HepG2 (cell line): ENCODE results near the gene SLC25A38. TPM values are rescaled to one million over a fixed set of nuclear protein-coding genes. Genes with fewer than 3 reads are reported as not detected.

Experiments used
- ATAC-seq: fragments of 200-7000 bp; cut with Tn5 transposase; 3 replicates; pipeline ENCODE4 v1.9.1; 2020; ENCODE audit warnings: mild to moderate bottlenecking, moderate library complexity
- BruUV-seq: library from RNA; stranded (reverse); fragments of 400-500 nt; replicated peaks from 2 replicates; lab custom pipeline; 2021; lab: Mats Ljungman, UMichigan
- CTCF ChIA-PET: fragments of 300-600 bp; formaldehyde crosslinking; extraction: SDS; loops from one replicate; lab custom pipeline; 2021; ENCODE audit warnings: low total read pairs, inconsistent platforms, low intra/inter-chr PET ratio; lab: Yijun Ruan, JAX
- POLR2A ChIA-PET: fragments of 350-600 bp; sonication (Branson Sonifier 250); formaldehyde crosslinking; loops from one replicate; lab custom pipeline; 2020; ENCODE audit warnings: antibody characterized with exemption, inconsistent platforms; lab: Yijun Ruan, JAX
- DNase-seq: peaks from one replicate; pipeline ENCODE4 v3.0.0-alpha.2; 2015; ENCODE audit warnings: low spot score
- FAIRE-seq: peaks from 3 replicates; lab custom pipeline; 2011; peaks lifted over from hg19 to GRCh38; lab: Jason Lieb, UNC
- H2AFZ ChIP-seq: one replicate; pipeline ENCODE4 v1.6.1; 2011; ENCODE audit warnings: low read length, inconsistent platforms
- H3K27ac ChIP-seq: fragments of 300-600 bp; 3 replicates; pipeline ENCODE4 v1.8.0; 2011; ENCODE audit warnings: mixed run types, mild to moderate bottlenecking, mixed read lengths, low read length, inconsistent platforms; ENCODE audit not compliant: insufficient read depth; ENCODE audit errors: extremely low read length
- H3K27me3 ChIP-seq, 2 experiments: fragments of 200-600 bp in 1 of 2; 2 replicates in 1 of 2; 3 replicates in 1 of 2; pipeline versions ENCODE4 v1.6.0 to v1.8.0; 2011; ENCODE audit warnings: low read length in 2 of 2, mild to moderate bottlenecking in 2 of 2, moderate library complexity in 2 of 2, inconsistent platforms in 1 of 2; ENCODE audit not compliant: insufficient read depth in 2 of 2, control insufficient read depth in 1 of 2
- H3K36me3 ChIP-seq, 2 experiments: fragments of 200-600 bp in 1 of 2; replicated peaks in 1 of 2; 2 replicates in 1 of 2; 3 replicates in 1 of 2; pipeline versions ENCODE4 v1.5.1 to v1.8.0; 2011; ENCODE audit warnings: low read length in 2 of 2, inconsistent platforms in 1 of 2; ENCODE audit not compliant: insufficient read depth in 2 of 2, control insufficient read depth in 1 of 2
- H3K4me1 ChIP-seq: 2 replicates; pipeline ENCODE4 v1.5.1; 2012; ENCODE audit warnings: low read length, inconsistent platforms; ENCODE audit not compliant: insufficient read depth
- H3K4me2 ChIP-seq: 2 replicates; pipeline ENCODE4 v1.6.0; 2011; ENCODE audit warnings: low read depth, low read length, inconsistent platforms
- H3K4me3 ChIP-seq, 3 experiments: fragments of 200-600 bp in 1 of 3; sonication (generic), shearing (Covaris generic) in 1 of 3; replicated peaks in 1 of 3; 2 replicates each; pipeline ENCODE4 v1.5.1; 2011 to 2016; ENCODE audit warnings: low read length in 3 of 3, inconsistent platforms in 2 of 3, low read depth in 2 of 3, mild to moderate bottlenecking in 2 of 3, control low read depth in 1 of 3, mixed read lengths in 1 of 3; ENCODE audit not compliant: insufficient read depth in 1 of 3
- H3K79me2 ChIP-seq: one replicate; pipeline ENCODE4 v1.6.1; 2011; ENCODE audit warnings: low read length, inconsistent platforms; ENCODE audit not compliant: insufficient read depth
- H3K9ac ChIP-seq: 2 replicates; pipeline ENCODE4 v1.6.0; 2011; ENCODE audit warnings: mild to moderate bottlenecking, low read depth, low read length, inconsistent platforms; ENCODE audit not compliant: insufficient read depth
- H3K9me3 ChIP-seq: 2 replicates; pipeline ENCODE4 v1.5.1; 2012; ENCODE audit warnings: mild to moderate bottlenecking, low read length
- H4K20me1 ChIP-seq: 2 replicates; pipeline ENCODE4 v1.6.0; 2011; ENCODE audit warnings: inconsistent platforms, mild to moderate bottlenecking, low read length, moderate library complexity; ENCODE audit not compliant: insufficient read depth
- FOXA1 ChIP-seq, 2 experiments: fragments of 450-650 bp in 1 of 2; sonication (generic) in 1 of 2; formaldehyde crosslinking in 1 of 2; IDR thresholded peaks; 2 replicates each; pipeline versions ENCODE4 v1.4.0 to v1.6.1; 2016 to 2020; ENCODE audit warnings: missing genetic modification reagents in 1 of 2
- HDAC1 ChIP-seq: sonication (generic); formaldehyde crosslinking; IDR thresholded peaks from 2 replicates; pipeline ENCODE4 v1.5.1; 2020; ENCODE audit warnings: mild to moderate bottlenecking, missing genetic modification reagents
- SCMH1 ChIP-seq: sonication (generic); formaldehyde crosslinking; IDR thresholded peaks from 2 replicates; pipeline ENCODE4 v1.9.0; 2021; ENCODE audit warnings: missing genetic modification reagents, mild to moderate bottlenecking, borderline replicate concordance
- ZFY ChIP-seq: sonication (generic); formaldehyde crosslinking; IDR thresholded peaks from 2 replicates; pipeline ENCODE4 v1.4.0; 2020; ENCODE audit warnings: missing genetic modification reagents
- ZNF550 ChIP-seq: sonication (generic); formaldehyde crosslinking; IDR thresholded peaks from 2 replicates; pipeline ENCODE4 v1.4.0; 2020; ENCODE audit warnings: mild to moderate bottlenecking, missing genetic modification reagents, borderline replicate concordance
- ZSCAN30 ChIP-seq: sonication (generic); formaldehyde crosslinking; IDR thresholded peaks from 2 replicates; pipeline ENCODE4 v1.5.0; 2020; ENCODE audit warnings: mild to moderate bottlenecking, missing genetic modification reagents
- WGBS: methylation state at CpG from one replicate; pipeline ENCODE4 v1.1.6; 2017; ENCODE audit warnings: low lambda C conversion rate; 5-methylcytosine and 5-hydroxymethylcytosine counted together
- in situ Hi-C: cut with HindIII; loops from 2 replicates; pipeline ENCODE4 v1.10.0; 2017; ENCODE audit warnings: low pct_unique_long_range_greater_than_20kb; ENCODE audit not compliant: extremely low pct_ligation_motif_present
- intact Hi-C: fragments of 100-400 bp; cut with micrococcal nuclease; formaldehyde crosslinking; loops from one replicate; pipeline ENCODE4 v1.10.0; 2022; ENCODE audit not compliant: unreplicated experiment
- polyA plus RNA-seq, 8 experiments: library from polyadenylated mRNA; depleted of rRNA in 3 of 8; stranded (reverse) in 7 of 8; unstranded in 1 of 8; fragments of >200 nt; fragmentation: Illumina TruSeq in 4 of 8; extraction: Trizol in 4 of 8; gene quantifications; 2 replicates each; pipeline versions ENCODE4 v1.2.1 to v1.2.3, GENCODE V29; 2011 to 2016; ENCODE audit warnings: low read depth in 4 of 8, missing spikeins in 1 of 8, mixed read lengths in 1 of 8; ENCODE audit not compliant: insufficient read depth in 1 of 8
- total RNA-seq, 5 experiments: library from RNA; depleted of rRNA; stranded (reverse); fragments of >200 nt; fragmentation: Illumina TruSeq; extraction: Trizol; gene quantifications; 2 replicates each; pipeline ENCODE4 v1.2.3, GENCODE V29; 2016; ENCODE audit warnings: low read depth in 1 of 5
- TF ChIP-seq, protein P1 (sequence below): sonication (generic); formaldehyde crosslinking; IDR thresholded peaks from 2 replicates; pipeline ENCODE4 v1.5.0; 2020; ENCODE audit warnings: missing genetic modification reagents
- TF ChIP-seq, protein P2 (sequence below): sonication (generic); formaldehyde crosslinking; IDR thresholded peaks from 2 replicates; pipeline ENCODE4 v1.5.0; 2020; ENCODE audit warnings: mild to moderate bottlenecking, missing genetic modification reagents, moderate library complexity
- TF ChIP-seq, protein P3 (sequence below): sonication (generic); formaldehyde crosslinking; IDR thresholded peaks from 2 replicates; pipeline ENCODE4 v1.4.0; 2020; ENCODE audit warnings: mild to moderate bottlenecking, missing genetic modification reagents
- TF ChIP-seq, protein P4 (sequence below): sonication (generic); formaldehyde crosslinking; conservative IDR thresholded peaks from 2 replicates; pipeline ENCODE4 v1.8.0; 2022; ENCODE audit warnings: mild to moderate bottlenecking, moderate library complexity, missing genetic modification reagents
- TF ChIP-seq, protein P5 (sequence below): sonication (generic); formaldehyde crosslinking; IDR thresholded peaks from 2 replicates; pipeline ENCODE4 v1.4.0; 2020; ENCODE audit warnings: missing genetic modification reagents

The SLC25A38 gene
- total and polyA plus RNA-seq, 2 of the 13 experiments (the other 11 are each of a cell fraction or from before 2014, with no cell fraction given), result 32.5 to 35.4 TPM

DNA sequence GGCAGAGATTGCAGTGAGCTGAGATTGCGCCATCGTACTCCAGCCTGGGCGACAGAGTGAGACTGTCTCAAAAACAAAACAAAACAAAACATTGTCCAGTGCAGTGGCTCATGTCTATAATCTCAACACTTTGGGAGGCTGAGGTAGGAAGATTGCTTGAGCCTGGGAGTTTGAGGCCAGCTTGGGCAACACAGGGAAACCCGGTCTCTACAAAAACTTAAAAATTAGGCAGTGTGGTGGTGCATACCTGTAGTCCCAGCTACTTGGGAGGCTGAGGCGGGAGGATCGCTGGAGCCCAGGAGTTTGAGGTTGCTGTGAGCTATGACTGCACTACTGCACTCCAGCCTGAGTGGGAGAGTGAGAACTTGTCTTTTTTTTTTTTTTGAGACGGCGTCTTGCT lies 57.1 kb downstream of the SLC25A38 start (continued):
- TF ChIP-seq, protein P1, sequence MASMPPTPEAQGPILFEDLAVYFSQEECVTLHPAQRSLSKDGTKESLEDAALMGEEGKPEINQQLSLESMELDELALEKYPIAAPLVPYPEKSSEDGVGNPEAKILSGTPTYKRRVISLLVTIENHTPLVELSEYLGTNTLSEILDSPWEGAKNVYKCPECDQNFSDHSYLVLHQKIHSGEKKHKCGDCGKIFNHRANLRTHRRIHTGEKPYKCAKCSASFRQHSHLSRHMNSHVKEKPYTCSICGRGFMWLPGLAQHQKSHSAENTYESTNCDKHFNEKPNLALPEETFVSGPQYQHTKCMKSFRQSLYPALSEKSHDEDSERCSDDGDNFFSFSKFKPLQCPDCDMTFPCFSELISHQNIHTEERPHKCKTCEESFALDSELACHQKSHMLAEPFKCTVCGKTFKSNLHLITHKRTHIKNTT (CRISPR knock-in tag), result no peak

DNA sequence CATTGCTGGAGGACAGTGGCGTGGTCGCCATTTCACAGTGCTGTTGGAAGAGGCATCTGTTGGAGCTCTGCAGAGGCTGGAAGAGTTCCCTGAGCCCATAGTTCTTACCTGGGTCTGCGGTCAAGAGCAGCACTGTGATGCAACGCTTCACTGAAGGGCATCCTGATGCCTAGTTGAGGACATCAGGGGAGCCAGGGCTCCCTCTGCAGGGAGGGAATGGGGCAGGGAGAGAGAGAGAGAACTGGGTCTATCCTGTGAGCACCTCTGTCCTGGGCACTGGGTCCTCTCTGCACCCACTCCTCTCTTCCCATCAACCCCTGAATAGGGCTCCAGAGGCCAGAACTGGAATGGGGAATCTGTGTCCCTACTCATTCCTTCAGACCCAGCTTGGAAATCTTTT lies 60.4 kb downstream of the SLC25A38 start:
- Histone ChIP-seq H3K79me2 (no peaks in the 10 kb centered on the region), H3K4me2 (no peak overlapping the region), H3K4me3 (no peak overlapping the region), H3K27ac (no peak overlapping the region), H3K36me3 (no peaks in the 10 kb centered on the region), H3K9ac (no peak overlapping the region), H3K27me3 (no peaks in the 10 kb centered on the region; a peak in 2 of 5 replicates), H4K20me1 (no peaks in the 10 kb centered on the region), H3K4me1 (no peaks in the 10 kb centered on the region), H2AFZ (no peak overlapping the region), H3K9me3 (no peaks in the 10 kb centered on the region)
- intact Hi-C loops, result loop anchor here (2.0 kb wide), 1 partner anchor 27 kb away; no protein-coding TSS in a partner anchor
- CTCF ChIA-PET, result no interaction called here
- DNase-seq, result peak; percentile 7
- BruUV-seq, result no TSS peak
- POLR2A ChIA-PET, result no interaction called here
- 0% methylated on average over 2 of the region's 4 CpGs for WGBS
- in situ Hi-C loops, result no loop called here
- peak; percentile 91 for ATAC-seq
- FAIRE-seq, result no peak
- TF ChIP-seq ZSCAN30 (CRISPR knock-in tag) (no peak), SCMH1 (no peak), HDAC1 (CRISPR knock-in tag) (no peak), ZFY (CRISPR knock-in tag) (no peak), FOXA1 (IDR thresholded peaks at IDR 0.05) (no peak), FOXA1 (CRISPR knock-in tag; IDR thresholded peaks at IDR 0.05) (no peak), ZNF550 (CRISPR knock-in tag) (no peak)
- TF ChIP-seq, protein P2, sequence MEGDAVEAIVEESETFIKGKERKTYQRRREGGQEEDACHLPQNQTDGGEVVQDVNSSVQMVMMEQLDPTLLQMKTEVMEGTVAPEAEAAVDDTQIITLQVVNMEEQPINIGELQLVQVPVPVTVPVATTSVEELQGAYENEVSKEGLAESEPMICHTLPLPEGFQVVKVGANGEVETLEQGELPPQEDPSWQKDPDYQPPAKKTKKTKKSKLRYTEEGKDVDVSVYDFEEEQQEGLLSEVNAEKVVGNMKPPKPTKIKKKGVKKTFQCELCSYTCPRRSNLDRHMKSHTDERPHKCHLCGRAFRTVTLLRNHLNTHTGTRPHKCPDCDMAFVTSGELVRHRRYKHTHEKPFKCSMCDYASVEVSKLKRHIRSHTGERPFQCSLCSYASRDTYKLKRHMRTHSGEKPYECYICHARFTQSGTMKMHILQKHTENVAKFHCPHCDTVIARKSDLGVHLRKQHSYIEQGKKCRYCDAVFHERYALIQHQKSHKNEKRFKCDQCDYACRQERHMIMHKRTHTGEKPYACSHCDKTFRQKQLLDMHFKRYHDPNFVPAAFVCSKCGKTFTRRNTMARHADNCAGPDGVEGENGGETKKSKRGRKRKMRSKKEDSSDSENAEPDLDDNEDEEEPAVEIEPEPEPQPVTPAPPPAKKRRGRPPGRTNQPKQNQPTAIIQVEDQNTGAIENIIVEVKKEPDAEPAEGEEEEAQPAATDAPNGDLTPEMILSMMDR (CRISPR knock-in tag), result peak; percentile 54
- TF ChIP-seq, protein P3, sequence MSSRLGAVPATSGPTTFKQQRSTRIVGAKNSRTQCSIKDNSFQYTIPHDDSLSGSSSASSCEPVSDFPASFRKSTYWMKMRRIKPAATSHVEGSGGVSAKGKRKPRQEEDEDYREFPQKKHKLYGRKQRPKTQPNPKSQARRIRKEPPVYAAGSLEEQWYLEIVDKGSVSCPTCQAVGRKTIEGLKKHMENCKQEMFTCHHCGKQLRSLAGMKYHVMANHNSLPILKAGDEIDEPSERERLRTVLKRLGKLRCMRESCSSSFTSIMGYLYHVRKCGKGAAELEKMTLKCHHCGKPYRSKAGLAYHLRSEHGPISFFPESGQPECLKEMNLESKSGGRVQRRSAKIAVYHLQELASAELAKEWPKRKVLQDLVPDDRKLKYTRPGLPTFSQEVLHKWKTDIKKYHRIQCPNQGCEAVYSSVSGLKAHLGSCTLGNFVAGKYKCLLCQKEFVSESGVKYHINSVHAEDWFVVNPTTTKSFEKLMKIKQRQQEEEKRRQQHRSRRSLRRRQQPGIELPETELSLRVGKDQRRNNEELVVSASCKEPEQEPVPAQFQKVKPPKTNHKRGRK (CRISPR knock-in tag), result no peak
- TF ChIP-seq, protein P4, sequence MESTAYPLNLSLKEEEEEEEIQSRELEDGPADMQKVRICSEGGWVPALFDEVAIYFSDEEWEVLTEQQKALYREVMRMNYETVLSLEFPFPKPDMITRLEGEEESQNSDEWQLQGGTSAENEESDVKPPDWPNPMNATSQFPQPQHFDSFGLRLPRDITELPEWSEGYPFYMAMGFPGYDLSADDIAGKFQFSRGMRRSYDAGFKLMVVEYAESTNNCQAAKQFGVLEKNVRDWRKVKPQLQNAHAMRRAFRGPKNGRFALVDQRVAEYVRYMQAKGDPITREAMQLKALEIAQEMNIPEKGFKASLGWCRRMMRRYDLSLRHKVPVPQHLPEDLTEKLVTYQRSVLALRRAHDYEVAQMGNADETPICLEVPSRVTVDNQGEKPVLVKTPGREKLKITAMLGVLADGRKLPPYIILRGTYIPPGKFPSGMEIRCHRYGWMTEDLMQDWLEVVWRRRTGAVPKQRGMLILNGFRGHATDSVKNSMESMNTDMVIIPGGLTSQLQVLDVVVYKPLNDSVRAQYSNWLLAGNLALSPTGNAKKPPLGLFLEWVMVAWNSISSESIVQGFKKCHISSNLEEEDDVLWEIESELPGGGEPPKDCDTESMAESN (CRISPR knock-in tag), result no peak
- TF ChIP-seq, protein P5, sequence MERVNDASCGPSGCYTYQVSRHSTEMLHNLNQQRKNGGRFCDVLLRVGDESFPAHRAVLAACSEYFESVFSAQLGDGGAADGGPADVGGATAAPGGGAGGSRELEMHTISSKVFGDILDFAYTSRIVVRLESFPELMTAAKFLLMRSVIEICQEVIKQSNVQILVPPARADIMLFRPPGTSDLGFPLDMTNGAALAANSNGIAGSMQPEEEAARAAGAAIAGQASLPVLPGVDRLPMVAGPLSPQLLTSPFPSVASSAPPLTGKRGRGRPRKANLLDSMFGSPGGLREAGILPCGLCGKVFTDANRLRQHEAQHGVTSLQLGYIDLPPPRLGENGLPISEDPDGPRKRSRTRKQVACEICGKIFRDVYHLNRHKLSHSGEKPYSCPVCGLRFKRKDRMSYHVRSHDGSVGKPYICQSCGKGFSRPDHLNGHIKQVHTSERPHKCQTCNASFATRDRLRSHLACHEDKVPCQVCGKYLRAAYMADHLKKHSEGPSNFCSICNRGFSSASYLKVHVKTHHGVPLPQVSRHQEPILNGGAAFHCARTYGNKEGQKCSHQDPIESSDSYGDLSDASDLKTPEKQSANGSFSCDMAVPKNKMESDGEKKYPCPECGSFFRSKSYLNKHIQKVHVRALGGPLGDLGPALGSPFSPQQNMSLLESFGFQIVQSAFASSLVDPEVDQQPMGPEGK (CRISPR knock-in tag), result no peak
